ENCODE results near the gene PROSER2. TPM values are rescaled to one million over a fixed set of nuclear protein-coding genes. Genes with fewer than 3 reads are reported as not detected.

Gene PROSER2
- total and polyA plus RNA-seq, 2 donors (not counting 3 experiments of a cell fraction or from before 2014, with no cell fraction given) = 5.9 to 22.6 TPM

GRCh38 chr10:11823989-11824346, 812 bp downstream of the PROSER2 start:
- H4K20me1 ChIP-seq (replicated peaks; ENCODE audit: control insufficient read depth, extremely low read depth, insufficient read depth, low read length) = no peaks in the 10 kb centered on the region
- POLR2A ChIA-PET = no interaction called here
- BruUV-seq (replicated peaks) = no TSS peak

More at GRCh38 chr10:11823989-11824346, 812 bp downstream of the PROSER2 start:
- intact Hi-C loops (cut with micrococcal nuclease) (loop anchor here (2.0 to 5.0 kb wide), 3 partner anchors 42 to 98 kb away; no protein-coding TSS in a partner anchor), dilution Hi-C loops (cut with MboI; ENCODE audit: extremely low pct_ligation_motif_present, low sequenced_read_pairs) (no loop called here)
- Histone ChIP-seq H3K9me1 (replicated peaks; ENCODE audit: control insufficient read depth, extremely low read depth, insufficient read depth, low read length) (no peaks in the 10 kb centered on the region), H3K4me3 (replicated peaks in 1 of 3; ENCODE audit: insufficient read depth in 1 of 3, low read depth in 1 of 3, low read length in 3 of 3) (peak overlapping the region; percentile 82 to 99 (median 89)), H3K79me2 (ENCODE audit: control insufficient read depth, insufficient read depth, low read length) (peaks cover 34% of the 10 kb centered on the region), H3K4me1 (ENCODE audit: control insufficient read depth, extremely low read depth, insufficient read depth, low read length) (peaks cover 4% of the 10 kb centered on the region), H3K4me2 (ENCODE audit: insufficient read depth, low read length) (peak overlapping the region; percentile 99), H2AFZ (ENCODE audit: low read depth, low read length) (peak overlapping the region; percentile 78), H3K27ac (ENCODE audit: insufficient read depth, low read depth, low read length) (no peak overlapping the region), H3K27me3 (ENCODE audit: control insufficient read depth in 2 of 2, insufficient read depth in 2 of 2, low read length in 2 of 2) (no peaks in the 10 kb centered on the region), H3K9ac (replicated peaks; ENCODE audit: extremely low read depth, insufficient read depth, low read length) (peak overlapping the region; percentile 84), H3K36me3 (ENCODE audit: control insufficient read depth in 2 of 2, extremely low read depth in 1 of 2, insufficient read depth in 2 of 2, low read length in 2 of 2) (no peaks in the 10 kb centered on the region), H3K9me3 (replicated peaks; ENCODE audit: control insufficient read depth, insufficient read depth, low read length) (no peaks in the 10 kb centered on the region)
- DNase-seq (ENCODE audit: low read depth, low spot score) = peak; percentile 39
- FAIRE-seq = peak; percentile 76
- CTCF ChIA-PET = interaction anchor here (0.7 to 2.0 kb wide), 3 partner anchors 32 to 163 kb away, joined by 3 to 8 read pairs (median 3); no protein-coding TSS in a partner anchor
- TF ChIP-seq MYC (IDR thresholded peaks at IDR 0.05; ENCODE audit: low read depth, low read length) (no peak), POLR2A (IDR thresholded peaks at IDR 0.05; ENCODE audit: low read depth, low read length) (no peak), GATA2 (IDR thresholded peaks at IDR 0.05; ENCODE audit: insufficient read depth, insufficient read length, low read depth, low read length) (no peak), EZH2 (IDR thresholded peaks at IDR 0.05; ENCODE audit: borderline replicate concordance, low read depth, low read length, severe bottlenecking) (no peak), POLR2AphosphoS5 (IDR thresholded peaks at IDR 0.05; ENCODE audit: insufficient read depth, low read depth, low read length) (no peak), CTCF (IDR thresholded peaks at IDR 0.05; ENCODE audit: extremely low read depth in 1 of 2, insufficient read depth in 1 of 2, low read depth in 1 of 2, low read length in 2 of 2) (no peak), JUN (IDR thresholded peaks at IDR 0.05; ENCODE audit: borderline replicate concordance, insufficient read depth, insufficient read length, low read depth) (no peak), FOS (IDR thresholded peaks at IDR 0.05; ENCODE audit: borderline replicate concordance, insufficient read depth, low read length) (no peak)
- TF ChIP-seq, protein P1, sequence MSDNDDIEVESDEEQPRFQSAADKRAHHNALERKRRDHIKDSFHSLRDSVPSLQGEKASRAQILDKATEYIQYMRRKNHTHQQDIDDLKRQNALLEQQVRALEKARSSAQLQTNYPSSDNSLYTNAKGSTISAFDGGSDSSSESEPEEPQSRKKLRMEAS (IDR thresholded peaks at IDR 0.05; ENCODE audit: insufficient read depth, insufficient read length) = no peak
